HepG2 (cell line): ENCODE data around the gene FZD4. TPM values are rescaled to one million over a fixed set of nuclear protein-coding genes. Genes with fewer than 3 reads are reported as not detected.

Experiments
- ATAC-seq: fragments of 200-7000 bp; cut with Tn5 transposase; 3 replicates; pipeline ENCODE4 v1.9.1; 2020; ENCODE audit warnings: mild to moderate bottlenecking, moderate library complexity
- BruUV-seq: library from RNA; stranded (reverse); fragments of 400-500 nt; replicated peaks from 2 replicates; lab custom pipeline; 2021; lab: Mats Ljungman, UMichigan
- CTCF ChIA-PET: fragments of 300-600 bp; formaldehyde crosslinking; extraction: SDS; loops from one replicate; lab custom pipeline; 2021; ENCODE audit warnings: low total read pairs, inconsistent platforms, low intra/inter-chr PET ratio; lab: Yijun Ruan, JAX
- POLR2A ChIA-PET: fragments of 350-600 bp; sonication (Branson Sonifier 250); formaldehyde crosslinking; loops from one replicate; lab custom pipeline; 2020; ENCODE audit warnings: antibody characterized with exemption, inconsistent platforms; lab: Yijun Ruan, JAX
- DNase-seq: peaks from one replicate; pipeline ENCODE4 v3.0.0-alpha.2; 2015; ENCODE audit warnings: low spot score
- FAIRE-seq: peaks from 3 replicates; lab custom pipeline; 2011; peaks lifted over from hg19 to GRCh38; lab: Jason Lieb, UNC
- H2AFZ ChIP-seq: one replicate; pipeline ENCODE4 v1.6.1; 2011; ENCODE audit warnings: low read length, inconsistent platforms
- H3K27ac ChIP-seq: fragments of 300-600 bp; 3 replicates; pipeline ENCODE4 v1.8.0; 2011; ENCODE audit warnings: mixed run types, mild to moderate bottlenecking, mixed read lengths, low read length, inconsistent platforms; ENCODE audit not compliant: insufficient read depth; ENCODE audit errors: extremely low read length
- H3K27me3 ChIP-seq, 2 experiments: fragments of 200-600 bp in 1 of 2; 2 replicates in 1 of 2; 3 replicates in 1 of 2; pipeline versions ENCODE4 v1.6.0 to v1.8.0; 2011; ENCODE audit warnings: low read length in 2 of 2, mild to moderate bottlenecking in 2 of 2, moderate library complexity in 2 of 2, inconsistent platforms in 1 of 2; ENCODE audit not compliant: insufficient read depth in 2 of 2, control insufficient read depth in 1 of 2
- H3K36me3 ChIP-seq, 2 experiments: fragments of 200-600 bp in 1 of 2; replicated peaks in 1 of 2; 2 replicates in 1 of 2; 3 replicates in 1 of 2; pipeline versions ENCODE4 v1.5.1 to v1.8.0; 2011; ENCODE audit warnings: low read length in 2 of 2, inconsistent platforms in 1 of 2; ENCODE audit not compliant: insufficient read depth in 2 of 2, control insufficient read depth in 1 of 2
- H3K4me1 ChIP-seq: 2 replicates; pipeline ENCODE4 v1.5.1; 2012; ENCODE audit warnings: low read length, inconsistent platforms; ENCODE audit not compliant: insufficient read depth
- H3K4me2 ChIP-seq: 2 replicates; pipeline ENCODE4 v1.6.0; 2011; ENCODE audit warnings: low read depth, low read length, inconsistent platforms
- H3K4me3 ChIP-seq, 3 experiments: fragments of 200-600 bp in 1 of 3; sonication (generic), shearing (Covaris generic) in 1 of 3; replicated peaks in 1 of 3; 2 replicates each; pipeline ENCODE4 v1.5.1; 2011 to 2016; ENCODE audit warnings: low read length in 3 of 3, inconsistent platforms in 2 of 3, low read depth in 2 of 3, mild to moderate bottlenecking in 2 of 3, control low read depth in 1 of 3, mixed read lengths in 1 of 3; ENCODE audit not compliant: insufficient read depth in 1 of 3
- H3K79me2 ChIP-seq: one replicate; pipeline ENCODE4 v1.6.1; 2011; ENCODE audit warnings: low read length, inconsistent platforms; ENCODE audit not compliant: insufficient read depth
- H3K9ac ChIP-seq: 2 replicates; pipeline ENCODE4 v1.6.0; 2011; ENCODE audit warnings: mild to moderate bottlenecking, low read depth, low read length, inconsistent platforms; ENCODE audit not compliant: insufficient read depth
- H3K9me3 ChIP-seq: 2 replicates; pipeline ENCODE4 v1.5.1; 2012; ENCODE audit warnings: mild to moderate bottlenecking, low read length
- H4K20me1 ChIP-seq: 2 replicates; pipeline ENCODE4 v1.6.0; 2011; ENCODE audit warnings: inconsistent platforms, mild to moderate bottlenecking, low read length, moderate library complexity; ENCODE audit not compliant: insufficient read depth
- DMAP1 ChIP-seq: IDR thresholded peaks from 2 replicates; pipeline ENCODE4 v1.6.1; 2016
- IRX3 ChIP-seq: sonication (generic); formaldehyde crosslinking; IDR thresholded peaks from 2 replicates; pipeline ENCODE4 v1.8.1; 2023; ENCODE audit warnings: mild to moderate bottlenecking, low read depth, missing genetic modification reagents, borderline replicate concordance
- KDM1A ChIP-seq: IDR thresholded peaks from 2 replicates; pipeline ENCODE4 v1.6.1; 2016; ENCODE audit warnings: missing compliant biosample characterization
- ONECUT2 ChIP-seq: sonication (generic); formaldehyde crosslinking; IDR thresholded peaks from 2 replicates; pipeline ENCODE4 v1.4.0; 2020; ENCODE audit warnings: missing genetic modification reagents
- PAF1 ChIP-seq: IDR thresholded peaks from 2 replicates; pipeline ENCODE4 v1.6.1; 2016; ENCODE audit warnings: missing genetic modification reagents, missing compliant biosample characterization
- RCOR2 ChIP-seq: IDR thresholded peaks from 2 replicates; pipeline ENCODE4 v1.6.1; 2016; ENCODE audit warnings: missing biosample characterization, missing genetic modification reagents
- STAT5B ChIP-seq: sonication (generic); formaldehyde crosslinking; IDR thresholded peaks from 2 replicates; pipeline ENCODE4 v1.4.0; 2020; ENCODE audit warnings: missing genetic modification reagents
- ZNF451 ChIP-seq: sonication (generic); formaldehyde crosslinking; IDR thresholded peaks from 2 replicates; pipeline ENCODE4 v1.5.0; 2020; ENCODE audit warnings: mild to moderate bottlenecking, missing genetic modification reagents
- WGBS: methylation state at CpG from one replicate; pipeline ENCODE4 v1.1.6; 2017; ENCODE audit warnings: low lambda C conversion rate; 5-methylcytosine and 5-hydroxymethylcytosine counted together
- in situ Hi-C: cut with HindIII; loops from 2 replicates; pipeline ENCODE4 v1.10.0; 2017; ENCODE audit warnings: low pct_unique_long_range_greater_than_20kb; ENCODE audit not compliant: extremely low pct_ligation_motif_present
- intact Hi-C: fragments of 100-400 bp; cut with micrococcal nuclease; formaldehyde crosslinking; loops from one replicate; pipeline ENCODE4 v1.10.0; 2022; ENCODE audit not compliant: unreplicated experiment
- polyA plus RNA-seq, 8 experiments: library from polyadenylated mRNA; depleted of rRNA in 3 of 8; stranded (reverse) in 7 of 8; unstranded in 1 of 8; fragments of >200 nt; fragmentation: Illumina TruSeq in 4 of 8; extraction: Trizol in 4 of 8; gene quantifications; 2 replicates each; pipeline versions ENCODE4 v1.2.1 to v1.2.3, GENCODE V29; 2011 to 2016; ENCODE audit warnings: low read depth in 4 of 8, missing spikeins in 1 of 8, mixed read lengths in 1 of 8; ENCODE audit not compliant: insufficient read depth in 1 of 8
- total RNA-seq, 5 experiments: library from RNA; depleted of rRNA; stranded (reverse); fragments of >200 nt; fragmentation: Illumina TruSeq; extraction: Trizol; gene quantifications; 2 replicates each; pipeline ENCODE4 v1.2.3, GENCODE V29; 2016; ENCODE audit warnings: low read depth in 1 of 5
- TF ChIP-seq, protein P1 (sequence below): sonication (generic); formaldehyde crosslinking; IDR thresholded peaks from 2 replicates; pipeline ENCODE4 v1.4.0; 2020; ENCODE audit warnings: missing genetic modification reagents
- TF ChIP-seq, protein P2 (sequence below): sonication (generic); formaldehyde crosslinking; IDR thresholded peaks from 2 replicates; pipeline ENCODE4 v1.8.1; 2022; ENCODE audit warnings: low read depth, mild to moderate bottlenecking, missing genetic modification reagents
- TF ChIP-seq, protein P3 (sequence below): sonication (generic); formaldehyde crosslinking; IDR thresholded peaks from 2 replicates; pipeline ENCODE4 v1.4.0; 2020; ENCODE audit warnings: mild to moderate bottlenecking, missing genetic modification reagents
- TF ChIP-seq, protein P4 (sequence below): sonication (generic); formaldehyde crosslinking; IDR thresholded peaks from 2 replicates; pipeline ENCODE4 v1.4.0; 2020; ENCODE audit warnings: missing genetic modification reagents

Gene FZD4
- total and polyA plus RNA-seq, 2 of the 13 experiments (the other 11 are each of a cell fraction or from before 2014, with no cell fraction given), result 46.5 to 70.4 TPM

DNA sequence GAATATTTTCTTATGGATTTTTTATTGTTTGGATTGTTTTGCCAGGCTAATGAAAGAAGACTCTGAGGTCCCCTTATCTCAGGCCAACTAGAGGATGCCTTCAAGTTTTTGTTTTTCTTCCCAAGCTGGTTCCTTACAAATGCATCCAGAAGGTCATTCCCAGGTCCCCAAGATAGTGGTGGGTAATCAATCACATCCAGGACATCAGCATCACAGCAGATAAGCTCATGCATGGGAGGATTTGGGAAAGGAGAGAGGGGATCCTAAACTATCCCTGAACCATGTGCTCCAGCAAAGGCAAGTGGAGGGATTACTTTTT is 20.7 kb downstream of the FZD4 start:
- Histone ChIP-seq H3K27ac (no peak overlapping the region), H3K4me1 (peaks cover 14% of the 10 kb centered on the region), H4K20me1 (no peaks in the 10 kb centered on the region), H3K9me3 (no peaks in the 10 kb centered on the region), H3K9ac (no peak overlapping the region), H3K79me2 (no peaks in the 10 kb centered on the region), H3K27me3 (no peaks in the 10 kb centered on the region), H2AFZ (no peak overlapping the region), H3K36me3 (no peaks in the 10 kb centered on the region), H3K4me2 (no peak overlapping the region), H3K4me3 (no peak overlapping the region)
- ATAC-seq, result no peak
- intact Hi-C loops, result no loop called here
- FAIRE-seq, result no peak
- in situ Hi-C loops, result loop anchor here (10.0 kb wide), 1 partner anchor 490 kb away; no protein-coding TSS in a partner anchor
- DNase-seq, result no peak
- CTCF ChIA-PET, result no interaction called here
- no peak for TF ChIP-seq KDM1A (CRISPR knock-in tag)
- TF ChIP-seq ONECUT2 (CRISPR knock-in tag), result no peak
- BruUV-seq, result no TSS peak
- POLR2A ChIA-PET, result no interaction called here

DNA sequence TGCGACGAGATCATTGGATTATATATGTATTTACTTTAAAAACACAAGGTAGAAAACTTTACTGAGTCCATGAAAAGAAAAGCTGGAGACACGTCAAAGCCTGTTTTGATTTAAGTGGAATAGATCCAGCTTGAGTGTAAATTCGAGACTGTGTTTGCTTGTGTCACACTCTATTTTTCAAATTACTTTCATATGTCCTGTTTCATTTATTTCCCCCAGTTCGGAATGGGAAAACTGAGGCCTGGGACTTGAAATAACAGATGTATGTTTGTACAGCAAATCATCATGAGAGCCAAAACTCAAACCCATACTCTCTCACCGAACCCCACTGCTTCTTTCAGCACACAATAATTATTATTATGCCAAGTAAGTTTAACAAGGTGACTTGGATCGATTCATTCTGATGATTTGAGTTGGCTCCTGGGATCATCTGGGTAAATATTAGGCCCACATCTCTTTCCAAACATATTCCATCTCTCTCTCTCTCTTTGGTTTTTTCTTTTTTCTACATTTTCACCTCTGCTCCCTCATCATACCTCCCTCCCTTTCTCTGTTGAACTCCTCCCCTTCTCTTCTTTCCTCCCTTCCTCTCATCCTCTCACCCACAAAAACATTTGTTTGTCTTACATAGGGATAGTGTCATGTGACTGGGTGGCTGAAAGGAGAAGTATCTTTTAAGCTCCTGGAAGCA is 21.2 kb downstream of the FZD4 start:
- no peak overlapping the region for H3K4me3 ChIP-seq
- no peak overlapping the region for H3K27ac ChIP-seq
- intact Hi-C loops, result no loop called here
- no peak overlapping the region for H2AFZ ChIP-seq
- H3K4me1 ChIP-seq, result peaks cover 11% of the 10 kb centered on the region; the same call in 1 of the 2 replicates
- no peaks in the 10 kb centered on the region for H3K27me3 ChIP-seq
- H3K4me2 ChIP-seq, result no peak overlapping the region
- ChIA-PET POLR2A (no interaction called here), CTCF (no interaction called here)
- H3K9me3 ChIP-seq, result no peaks in the 10 kb centered on the region
- H3K79me2 ChIP-seq, result no peaks in the 10 kb centered on the region
- DNase-seq (no peak), ATAC-seq (no peak), FAIRE-seq (no peak)
- no peaks in the 10 kb centered on the region for H3K36me3 ChIP-seq
- no peaks in the 10 kb centered on the region for H4K20me1 ChIP-seq
- WGBS, result 75% methylated on average over 7 of the region's 7 CpGs
- in situ Hi-C loops, result loop anchor here (10.0 kb wide), 1 partner anchor 491 kb away; no protein-coding TSS in a partner anchor
- H3K9ac ChIP-seq, result no peak overlapping the region
- no TSS peak for BruUV-seq
- TF ChIP-seq, protein P1, sequence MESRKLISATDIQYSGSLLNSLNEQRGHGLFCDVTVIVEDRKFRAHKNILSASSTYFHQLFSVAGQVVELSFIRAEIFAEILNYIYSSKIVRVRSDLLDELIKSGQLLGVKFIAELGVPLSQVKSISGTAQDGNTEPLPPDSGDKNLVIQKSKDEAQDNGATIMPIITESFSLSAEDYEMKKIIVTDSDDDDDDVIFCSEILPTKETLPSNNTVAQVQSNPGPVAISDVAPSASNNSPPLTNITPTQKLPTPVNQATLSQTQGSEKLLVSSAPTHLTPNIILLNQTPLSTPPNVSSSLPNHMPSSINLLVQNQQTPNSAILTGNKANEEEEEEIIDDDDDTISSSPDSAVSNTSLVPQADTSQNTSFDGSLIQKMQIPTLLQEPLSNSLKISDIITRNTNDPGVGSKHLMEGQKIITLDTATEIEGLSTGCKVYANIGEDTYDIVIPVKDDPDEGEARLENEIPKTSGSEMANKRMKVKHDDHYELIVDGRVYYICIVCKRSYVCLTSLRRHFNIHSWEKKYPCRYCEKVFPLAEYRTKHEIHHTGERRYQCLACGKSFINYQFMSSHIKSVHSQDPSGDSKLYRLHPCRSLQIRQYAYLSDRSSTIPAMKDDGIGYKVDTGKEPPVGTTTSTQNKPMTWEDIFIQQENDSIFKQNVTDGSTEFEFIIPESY (CRISPR knock-in tag), result no peak
- no peak for TF ChIP-seq STAT5B (CRISPR knock-in tag)
- no peak for TF ChIP-seq PAF1 (CRISPR knock-in tag)
- TF ChIP-seq IRX3 (CRISPR knock-in tag), result no peak
- no peak for TF ChIP-seq ZNF451 (CRISPR knock-in tag)
- no peak for TF ChIP-seq RCOR2 (CRISPR knock-in tag)
- TF ChIP-seq, protein P2, sequence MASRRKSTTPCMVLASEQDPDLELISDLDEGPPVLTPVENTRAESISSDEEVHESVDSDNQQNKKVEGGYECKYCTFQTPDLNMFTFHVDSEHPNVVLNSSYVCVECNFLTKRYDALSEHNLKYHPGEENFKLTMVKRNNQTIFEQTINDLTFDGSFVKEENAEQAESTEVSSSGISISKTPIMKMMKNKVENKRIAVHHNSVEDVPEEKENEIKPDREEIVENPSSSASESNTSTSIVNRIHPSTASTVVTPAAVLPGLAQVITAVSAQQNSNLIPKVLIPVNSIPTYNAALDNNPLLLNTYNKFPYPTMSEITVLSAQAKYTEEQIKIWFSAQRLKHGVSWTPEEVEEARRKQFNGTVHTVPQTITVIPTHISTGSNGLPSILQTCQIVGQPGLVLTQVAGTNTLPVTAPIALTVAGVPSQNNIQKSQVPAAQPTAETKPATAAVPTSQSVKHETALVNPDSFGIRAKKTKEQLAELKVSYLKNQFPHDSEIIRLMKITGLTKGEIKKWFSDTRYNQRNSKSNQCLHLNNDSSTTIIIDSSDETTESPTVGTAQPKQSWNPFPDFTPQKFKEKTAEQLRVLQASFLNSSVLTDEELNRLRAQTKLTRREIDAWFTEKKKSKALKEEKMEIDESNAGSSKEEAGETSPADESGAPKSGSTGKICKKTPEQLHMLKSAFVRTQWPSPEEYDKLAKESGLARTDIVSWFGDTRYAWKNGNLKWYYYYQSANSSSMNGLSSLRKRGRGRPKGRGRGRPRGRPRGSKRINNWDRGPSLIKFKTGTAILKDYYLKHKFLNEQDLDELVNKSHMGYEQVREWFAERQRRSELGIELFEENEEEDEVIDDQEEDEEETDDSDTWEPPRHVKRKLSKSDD (CRISPR knock-in tag), result no peak
- TF ChIP-seq, protein P3, sequence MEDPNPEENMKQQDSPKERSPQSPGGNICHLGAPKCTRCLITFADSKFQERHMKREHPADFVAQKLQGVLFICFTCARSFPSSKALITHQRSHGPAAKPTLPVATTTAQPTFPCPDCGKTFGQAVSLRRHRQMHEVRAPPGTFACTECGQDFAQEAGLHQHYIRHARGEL (CRISPR knock-in tag), result no peak
- TF ChIP-seq, protein P4, sequence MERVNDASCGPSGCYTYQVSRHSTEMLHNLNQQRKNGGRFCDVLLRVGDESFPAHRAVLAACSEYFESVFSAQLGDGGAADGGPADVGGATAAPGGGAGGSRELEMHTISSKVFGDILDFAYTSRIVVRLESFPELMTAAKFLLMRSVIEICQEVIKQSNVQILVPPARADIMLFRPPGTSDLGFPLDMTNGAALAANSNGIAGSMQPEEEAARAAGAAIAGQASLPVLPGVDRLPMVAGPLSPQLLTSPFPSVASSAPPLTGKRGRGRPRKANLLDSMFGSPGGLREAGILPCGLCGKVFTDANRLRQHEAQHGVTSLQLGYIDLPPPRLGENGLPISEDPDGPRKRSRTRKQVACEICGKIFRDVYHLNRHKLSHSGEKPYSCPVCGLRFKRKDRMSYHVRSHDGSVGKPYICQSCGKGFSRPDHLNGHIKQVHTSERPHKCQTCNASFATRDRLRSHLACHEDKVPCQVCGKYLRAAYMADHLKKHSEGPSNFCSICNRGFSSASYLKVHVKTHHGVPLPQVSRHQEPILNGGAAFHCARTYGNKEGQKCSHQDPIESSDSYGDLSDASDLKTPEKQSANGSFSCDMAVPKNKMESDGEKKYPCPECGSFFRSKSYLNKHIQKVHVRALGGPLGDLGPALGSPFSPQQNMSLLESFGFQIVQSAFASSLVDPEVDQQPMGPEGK, result no peak
- TF ChIP-seq DMAP1 (CRISPR knock-in tag), result no peak
